ENCODE measurements around the gene TK1. TPM values are rescaled to one million over a fixed set of nuclear protein-coding genes. Genes with fewer than 3 reads are reported as not detected.
A peak's percentile ranks its signal among the peaks of the same experiment; 100 is the strongest.

TK1 gene
- total RNA-seq, 4 donors from 2014 or later = 11.3 to 57.7 (median 34.3) TPM

DNA sequence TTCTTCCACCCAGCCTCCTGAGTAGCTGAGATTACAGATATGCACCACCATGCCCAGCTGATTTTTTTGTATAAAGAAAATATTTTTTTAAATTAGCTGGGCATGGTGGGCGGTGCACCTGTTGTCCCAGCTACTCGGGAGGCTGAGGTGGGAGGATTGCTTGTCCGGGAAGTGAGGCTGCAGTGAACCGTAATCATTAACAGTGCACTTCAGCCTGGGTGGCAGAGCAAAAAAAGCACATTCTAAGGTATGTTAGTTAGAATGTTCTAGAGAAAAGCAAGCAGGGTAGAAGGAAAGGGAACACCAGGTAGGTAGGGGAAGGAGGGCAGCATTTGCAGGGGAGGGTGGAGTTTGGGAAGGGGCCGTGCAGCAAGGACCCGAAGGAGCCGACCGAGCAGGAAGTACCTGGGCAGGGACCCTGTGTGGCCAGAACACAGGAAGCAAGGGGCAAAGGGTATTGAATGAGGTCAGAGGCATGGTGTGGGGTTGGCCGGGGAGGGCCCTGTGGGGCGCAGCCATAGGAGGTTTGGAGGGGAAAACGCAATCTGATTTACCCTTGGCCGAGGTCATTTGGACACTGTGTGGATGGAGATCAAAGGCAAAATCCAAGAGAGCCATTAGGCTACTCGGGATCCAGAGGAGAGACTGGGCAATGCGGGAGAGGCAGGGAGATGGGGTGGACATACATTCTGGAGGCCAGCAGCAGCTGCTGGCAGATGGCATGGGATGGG is 38.4 kb downstream of the TK1 start:
- Histone ChIP-seq H3K27ac (no peak overlapping the region), H3K4me1 (peaks cover 24 to 71% (median 37%) of the 10 kb centered on the region in 3 donors)
- intact Hi-C loops (cut with DNase I) = no loop called here

DNA sequence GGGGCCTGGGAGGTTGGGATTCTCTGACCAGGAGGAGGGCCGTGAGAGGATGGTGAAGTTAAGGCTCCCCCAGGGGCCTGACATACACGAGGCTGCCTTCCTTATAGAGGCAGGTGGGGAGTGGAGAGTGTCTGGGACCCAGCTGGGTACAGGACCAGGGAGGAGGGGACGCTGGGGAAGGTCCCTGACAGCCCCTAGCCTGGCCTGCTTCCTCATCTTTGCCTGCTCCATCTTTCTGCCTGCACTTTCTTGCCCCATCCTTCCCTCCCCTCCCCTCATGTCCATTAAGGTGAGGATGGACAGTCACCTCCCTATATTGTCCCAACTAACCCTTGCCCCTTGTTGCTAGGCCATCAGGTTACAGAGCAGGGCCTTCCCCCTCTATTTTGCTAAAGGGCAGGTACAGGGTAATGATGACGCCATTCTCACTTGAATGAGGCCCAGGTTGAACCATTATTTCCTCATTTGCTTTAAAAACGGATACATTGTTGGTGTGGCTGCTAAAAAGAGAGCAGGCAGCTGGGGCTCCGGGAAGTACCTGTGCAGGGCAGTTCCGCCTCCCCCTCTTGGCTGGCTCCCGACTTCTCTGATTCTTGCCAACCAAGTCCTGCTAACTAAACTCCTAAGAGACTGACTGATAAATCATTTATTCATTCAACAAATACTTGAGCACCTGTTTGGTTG is 39.4 kb downstream of the TK1 start:
- intact Hi-C loops (cut with DNase I) = no loop called here
- DNase-seq = no peak
- H3K9me3 ChIP-seq = no peaks in the 10 kb centered on the region
- H3K36me3 ChIP-seq = no peaks in the 10 kb centered on the region
- H3K4me3 ChIP-seq = no peak overlapping the region
- H3K4me1 ChIP-seq = peaks cover 26 to 81% (median 40%) of the 10 kb centered on the region in 3 donors
- TF ChIP-seq POLR2A (IDR thresholded peaks at IDR 0.05) = no peak
- TF ChIP-seq, protein P1, sequence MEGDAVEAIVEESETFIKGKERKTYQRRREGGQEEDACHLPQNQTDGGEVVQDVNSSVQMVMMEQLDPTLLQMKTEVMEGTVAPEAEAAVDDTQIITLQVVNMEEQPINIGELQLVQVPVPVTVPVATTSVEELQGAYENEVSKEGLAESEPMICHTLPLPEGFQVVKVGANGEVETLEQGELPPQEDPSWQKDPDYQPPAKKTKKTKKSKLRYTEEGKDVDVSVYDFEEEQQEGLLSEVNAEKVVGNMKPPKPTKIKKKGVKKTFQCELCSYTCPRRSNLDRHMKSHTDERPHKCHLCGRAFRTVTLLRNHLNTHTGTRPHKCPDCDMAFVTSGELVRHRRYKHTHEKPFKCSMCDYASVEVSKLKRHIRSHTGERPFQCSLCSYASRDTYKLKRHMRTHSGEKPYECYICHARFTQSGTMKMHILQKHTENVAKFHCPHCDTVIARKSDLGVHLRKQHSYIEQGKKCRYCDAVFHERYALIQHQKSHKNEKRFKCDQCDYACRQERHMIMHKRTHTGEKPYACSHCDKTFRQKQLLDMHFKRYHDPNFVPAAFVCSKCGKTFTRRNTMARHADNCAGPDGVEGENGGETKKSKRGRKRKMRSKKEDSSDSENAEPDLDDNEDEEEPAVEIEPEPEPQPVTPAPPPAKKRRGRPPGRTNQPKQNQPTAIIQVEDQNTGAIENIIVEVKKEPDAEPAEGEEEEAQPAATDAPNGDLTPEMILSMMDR (IDR thresholded peaks at IDR 0.05) = no peak
- H3K27ac ChIP-seq = peak overlapping the region in 2 of 4 donors; percentile 15 to 31
- no peaks in the 10 kb centered on the region for H3K27me3 ChIP-seq
- WGBS, 2 donors = 46 to 49% methylated on average over 5 to 6 of the region's 8 CpGs

More for the DNA sequence above, 38.4 kb downstream of the TK1 start:
- DNase-seq = no peak
- Histone ChIP-seq H3K4me3 (no peak overlapping the region), H3K27me3 (no peaks in the 10 kb centered on the region), H3K36me3 (no peaks in the 10 kb centered on the region), H3K9me3 (no peaks in the 10 kb centered on the region)
- 78 to 85% methylated on average over 14 of the region's 14 CpGs for WGBS, 2 donors
- TF ChIP-seq POLR2A (IDR thresholded peaks at IDR 0.05) = no peak
- TF ChIP-seq, protein P1 (IDR thresholded peaks at IDR 0.05) = no peak

DNA sequence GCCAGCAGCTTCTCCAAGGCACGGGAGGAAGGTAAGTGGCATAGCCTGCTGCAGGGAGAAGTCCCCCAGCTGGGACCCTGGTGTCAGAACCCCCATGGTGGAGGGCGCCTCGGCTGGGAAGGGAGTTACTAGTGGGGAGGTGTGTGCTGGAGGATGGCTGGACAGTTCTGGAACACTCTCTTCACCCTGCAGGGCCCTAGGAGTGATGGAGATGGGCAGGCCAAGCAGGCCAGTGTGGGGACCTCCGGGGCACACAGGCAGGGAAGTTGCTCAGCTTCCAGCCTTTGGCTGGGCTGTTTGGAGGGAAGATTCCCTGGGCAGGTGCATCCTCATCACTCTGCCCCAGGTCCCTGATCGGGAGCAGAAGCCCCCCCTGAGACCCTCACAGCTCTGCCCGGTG is 40.0 kb downstream of the TK1 start:
- Histone ChIP-seq H3K4me3 (no peak overlapping the region), H3K27ac (peak overlapping the region in 1 of 4 donors; percentile 15), H3K4me1 (peaks cover 31 to 81% (median 44%) of the 10 kb centered on the region in 3 donors), H3K9me3 (no peaks in the 10 kb centered on the region), H3K27me3 (no peaks in the 10 kb centered on the region), H3K36me3 (no peaks in the 10 kb centered on the region)
- WGBS, 2 donors = 85 to 100% methylated on average over 1 to 4 of the region's 6 CpGs
- no peak for DNase-seq
- TF ChIP-seq, protein P1 (IDR thresholded peaks at IDR 0.05) = no peak
- TF ChIP-seq POLR2A (IDR thresholded peaks at IDR 0.05) = no peak
- intact Hi-C loops (cut with DNase I) = no loop called here

DNA sequence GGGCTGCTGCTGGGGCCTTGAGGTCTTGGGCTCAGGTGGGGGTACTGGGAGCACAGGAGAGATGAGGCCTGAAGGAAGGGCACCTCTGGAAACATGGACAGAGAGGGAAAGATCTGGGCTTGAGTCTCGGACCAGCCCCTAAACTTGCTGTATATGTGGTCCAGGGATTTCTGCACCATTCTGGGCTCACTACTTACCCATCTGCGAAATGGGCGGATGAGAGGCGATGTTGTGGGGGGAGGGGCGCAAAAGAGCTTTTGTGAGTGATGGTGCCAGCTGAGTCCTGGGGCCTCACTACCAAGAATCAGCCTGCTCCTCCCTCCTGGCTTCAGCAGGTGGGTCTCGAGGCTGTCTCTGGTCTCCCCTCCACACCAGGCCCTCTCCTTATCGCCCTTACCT is 40.4 kb downstream of the TK1 start:
- no peaks in the 10 kb centered on the region for H3K27me3 ChIP-seq
- H3K9me3 ChIP-seq = no peaks in the 10 kb centered on the region
- H3K4me3 ChIP-seq = no peak overlapping the region
- peaks cover 35 to 81% (median 48%) of the 10 kb centered on the region in 3 donors for H3K4me1 ChIP-seq
- no peak overlapping the region for H3K27ac ChIP-seq
- intact Hi-C loops (cut with DNase I) = no loop called here
- WGBS, 2 donors = 96% methylated on average over 5 of the region's 7 CpGs; no CpG with 5 or more reads in 1 of the 2 donors
- no peak for DNase-seq
- H3K36me3 ChIP-seq = no peaks in the 10 kb centered on the region
- no peak for TF ChIP-seq POLR2A (IDR thresholded peaks at IDR 0.05)
- TF ChIP-seq, protein P1 (IDR thresholded peaks at IDR 0.05) = no peak

All from esophagus squamous epithelium (tissue), 5 donors.